Measurements from ENCODE around the gene ZWILCH. TPM values are rescaled to one million over a fixed set of nuclear protein-coding genes. Genes with fewer than 3 reads are reported as not detected.
A peak's percentile ranks its signal among the peaks of the same experiment; 100 is the strongest.

The ZWILCH gene
- total RNA-seq, 2 experiments from 2014 or later, result 28.1 to 28.7 TPM

DNA sequence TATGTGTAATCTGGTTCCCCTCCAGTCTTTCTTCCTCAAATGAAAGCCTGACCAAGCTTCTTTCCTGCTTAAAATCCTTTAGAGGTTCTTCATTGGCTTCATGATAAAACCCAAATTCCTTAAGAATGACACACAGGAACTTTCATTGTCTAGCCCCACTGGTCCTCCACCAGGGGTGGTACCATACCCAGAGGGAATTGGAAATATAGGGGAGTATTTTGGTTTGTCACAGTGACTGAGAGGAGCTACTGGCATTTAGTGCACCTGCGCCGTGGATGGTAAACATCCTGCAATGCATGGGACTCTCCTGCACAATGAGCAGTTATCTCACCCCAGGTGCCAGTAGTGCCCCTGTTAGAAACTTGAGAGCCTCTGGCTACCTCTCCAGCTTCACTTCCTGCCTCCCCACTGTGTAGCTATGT lies 10.8 kb downstream of the ZWILCH start:
- H3K4me1 Mint-ChIP-seq, result peaks cover 3% of the 10 kb centered on the region
- H3K9me3 Mint-ChIP-seq, result no peaks in the 10 kb centered on the region
- peaks cover 22% of the 10 kb centered on the region for H3K36me3 Mint-ChIP-seq
- DNase-seq, result no peak
- H3K27ac Mint-ChIP-seq, result no peak overlapping the region
- POLR2A ChIA-PET, result no interaction called here
- no peak overlapping the region for H3K4me3 Mint-ChIP-seq
- no peaks in the 10 kb centered on the region for H3K27me3 Mint-ChIP-seq
- no peak for ATAC-seq (ENCODE audit: low read depth)

DNA sequence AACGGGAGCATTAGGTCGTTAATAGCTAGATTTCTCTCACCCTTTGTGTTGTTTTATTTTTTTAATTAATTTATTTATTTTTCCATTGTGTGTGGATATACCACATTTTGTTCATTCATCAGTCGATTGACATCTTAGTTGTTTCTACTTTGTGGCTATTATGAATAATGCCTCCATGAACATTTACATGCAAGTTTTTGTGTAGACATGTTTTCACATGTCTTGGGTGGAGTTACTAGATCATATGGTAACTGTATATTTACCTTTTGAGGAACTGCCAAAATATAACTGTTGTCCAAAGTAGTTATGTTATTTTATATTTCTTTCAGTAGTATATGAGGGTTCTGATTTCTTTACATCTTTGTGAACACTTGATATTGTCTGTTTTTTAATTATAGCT lies 18.8 kb downstream of the ZWILCH start:
- H3K4me1 Mint-ChIP-seq, result peaks cover 3% of the 10 kb centered on the region
- H3K9me3 Mint-ChIP-seq, result no peaks in the 10 kb centered on the region
- DNase-seq (no peak), ATAC-seq (ENCODE audit: low read depth) (no peak)
- H3K36me3 Mint-ChIP-seq, result peaks cover 16% of the 10 kb centered on the region
- no peak overlapping the region for H3K4me3 Mint-ChIP-seq
- POLR2A ChIA-PET, result no interaction called here
- no peak overlapping the region for H3K27ac Mint-ChIP-seq
- H3K27me3 Mint-ChIP-seq, result no peaks in the 10 kb centered on the region

DNA sequence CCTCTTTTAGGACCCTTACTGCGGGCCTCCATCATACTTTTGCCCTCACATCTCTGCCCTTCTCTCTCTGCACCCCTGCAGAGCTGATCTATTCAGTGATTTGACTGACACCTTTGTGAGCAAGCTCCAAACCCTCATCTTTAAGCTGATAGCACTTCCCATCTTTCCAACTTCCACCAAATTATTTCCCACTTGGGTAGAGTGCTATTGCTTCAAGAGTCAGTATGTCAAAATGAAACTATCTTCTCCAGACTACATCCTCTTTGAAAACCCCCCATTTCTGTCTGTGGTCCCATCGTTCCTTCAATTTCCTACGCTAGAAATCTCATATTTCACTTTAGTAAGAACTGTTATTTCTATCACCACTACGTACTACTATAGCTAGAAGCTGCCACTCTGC lies 19.7 kb downstream of the ZWILCH start:
- no peak for DNase-seq
- H3K36me3 Mint-ChIP-seq, result peaks cover 20% of the 10 kb centered on the region
- H3K4me3 Mint-ChIP-seq, result no peak overlapping the region
- POLR2A ChIA-PET, result no interaction called here
- H3K27me3 Mint-ChIP-seq, result no peaks in the 10 kb centered on the region
- no peaks in the 10 kb centered on the region for H3K9me3 Mint-ChIP-seq
- H3K4me1 Mint-ChIP-seq, result peaks cover 3% of the 10 kb centered on the region
- ATAC-seq (ENCODE audit: low read depth), result no peak
- H3K27ac Mint-ChIP-seq, result no peak overlapping the region

DNA sequence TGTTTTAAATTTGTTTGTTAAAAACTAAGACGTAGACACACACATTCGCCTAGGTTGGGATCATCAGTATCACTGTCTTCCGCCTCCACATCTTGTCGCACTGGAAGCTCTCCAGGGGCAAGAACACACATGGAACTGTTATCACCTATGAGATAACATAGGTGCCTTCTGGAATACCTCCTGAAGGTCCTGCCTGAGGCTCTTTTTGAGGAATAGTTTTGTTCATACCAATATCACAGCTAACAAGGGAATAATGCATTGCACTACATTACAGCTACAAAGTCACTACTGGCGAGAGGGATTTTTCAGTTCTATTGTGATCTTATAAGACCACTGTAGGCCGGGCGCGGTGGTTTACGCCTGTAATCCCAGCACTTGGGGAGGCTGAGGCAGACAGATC lies 29.9 kb downstream of the ZWILCH start:
- H3K4me3 Mint-ChIP-seq, result no peak overlapping the region
- no peaks in the 10 kb centered on the region for H3K9me3 Mint-ChIP-seq
- no peak overlapping the region for H3K27ac Mint-ChIP-seq
- no peak for DNase-seq
- no peak for ATAC-seq (ENCODE audit: low read depth)
- H3K4me1 Mint-ChIP-seq, result peaks cover 1% of the 10 kb centered on the region
- peaks cover 32% of the 10 kb centered on the region for H3K36me3 Mint-ChIP-seq
- no peaks in the 10 kb centered on the region for H3K27me3 Mint-ChIP-seq
- POLR2A ChIA-PET, result no interaction called here

DNA sequence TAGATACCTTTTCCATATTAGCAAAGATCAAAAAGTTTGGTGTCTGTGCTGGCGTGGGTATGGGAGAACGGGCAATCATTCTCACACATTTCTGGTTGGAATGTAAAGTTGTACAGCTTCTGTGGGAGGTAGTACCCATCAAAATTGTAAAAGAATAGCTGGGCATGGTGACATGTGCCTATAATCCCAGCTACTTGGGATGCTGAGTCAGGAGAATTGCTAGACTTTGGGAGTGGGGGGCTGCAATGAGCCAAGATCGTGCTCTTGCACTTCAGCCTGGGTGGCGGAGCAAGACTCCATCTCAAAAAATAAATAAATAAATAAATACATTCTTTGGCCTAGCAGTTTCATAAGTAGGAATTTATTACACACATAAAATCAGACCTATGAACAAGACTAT lies 37.8 kb downstream of the ZWILCH start:
- DNase-seq, result no peak
- no peak overlapping the region for H3K27ac Mint-ChIP-seq
- H3K36me3 Mint-ChIP-seq, result peaks cover 43% of the 10 kb centered on the region
- no peak for ATAC-seq (ENCODE audit: low read depth)
- POLR2A ChIA-PET, result no interaction called here
- H3K4me1 Mint-ChIP-seq, result peaks cover 1% of the 10 kb centered on the region
- no peaks in the 10 kb centered on the region for H3K9me3 Mint-ChIP-seq
- H3K27me3 Mint-ChIP-seq, result no peaks in the 10 kb centered on the region
- H3K4me3 Mint-ChIP-seq, result no peak overlapping the region

DNA sequence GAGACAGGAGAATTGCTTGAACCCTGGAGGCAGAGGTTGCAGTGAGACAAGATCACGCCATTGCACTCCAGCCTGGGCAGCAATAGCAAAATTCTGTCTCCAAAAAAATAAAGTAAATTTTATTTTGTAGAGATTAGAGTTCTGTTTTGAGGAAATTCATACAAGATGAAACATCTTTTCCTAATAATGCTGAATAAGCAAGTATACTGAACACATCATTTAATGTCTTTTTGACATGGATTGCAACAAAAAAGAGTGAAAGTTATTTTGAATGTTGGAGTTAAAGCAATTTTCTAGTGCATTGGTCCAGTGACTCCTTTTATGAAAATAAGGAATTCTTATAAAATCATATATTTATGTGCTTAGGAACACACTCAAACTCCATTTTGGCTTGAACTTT lies 40.1 kb downstream of the ZWILCH start:
- ATAC-seq (ENCODE audit: low read depth), result no peak
- Mint-ChIP-seq H3K36me3 (peaks cover 37% of the 10 kb centered on the region), H3K4me3 (no peak overlapping the region), H3K9me3 (no peaks in the 10 kb centered on the region), H3K4me1 (no peaks in the 10 kb centered on the region), H3K27ac (no peak overlapping the region), H3K27me3 (no peaks in the 10 kb centered on the region)
- DNase-seq, result no peak
- POLR2A ChIA-PET, result no interaction called here

DNA sequence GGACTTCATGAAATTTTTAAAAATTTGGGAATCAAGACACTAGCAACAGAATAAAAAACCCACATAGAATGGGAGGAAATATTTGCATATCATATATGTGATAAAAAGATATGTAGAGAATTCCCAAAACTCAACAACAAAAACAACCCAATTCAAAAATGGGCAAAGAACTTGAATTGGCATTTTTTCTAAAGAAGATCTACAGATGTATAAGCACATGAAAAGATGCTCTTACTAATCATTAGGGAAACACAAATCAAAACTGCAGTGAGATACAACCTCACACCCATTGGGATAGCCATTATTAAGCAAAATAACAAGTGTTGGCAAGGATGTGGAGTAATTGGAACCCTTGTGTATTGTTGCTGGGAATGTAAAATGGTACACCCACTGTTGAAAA lies 50.6 kb downstream of the ZWILCH start:
- ATAC-seq (ENCODE audit: low read depth) (no peak), DNase-seq (no peak)
- POLR2A ChIA-PET, result no interaction called here
- H3K27me3 Mint-ChIP-seq, result no peaks in the 10 kb centered on the region
- H3K27ac Mint-ChIP-seq, result no peak overlapping the region
- H3K4me3 Mint-ChIP-seq, result no peak overlapping the region
- peaks cover 19% of the 10 kb centered on the region for H3K36me3 Mint-ChIP-seq
- no peaks in the 10 kb centered on the region for H3K4me1 Mint-ChIP-seq
- H3K9me3 Mint-ChIP-seq, result peaks cover 1% of the 10 kb centered on the region

DNA sequence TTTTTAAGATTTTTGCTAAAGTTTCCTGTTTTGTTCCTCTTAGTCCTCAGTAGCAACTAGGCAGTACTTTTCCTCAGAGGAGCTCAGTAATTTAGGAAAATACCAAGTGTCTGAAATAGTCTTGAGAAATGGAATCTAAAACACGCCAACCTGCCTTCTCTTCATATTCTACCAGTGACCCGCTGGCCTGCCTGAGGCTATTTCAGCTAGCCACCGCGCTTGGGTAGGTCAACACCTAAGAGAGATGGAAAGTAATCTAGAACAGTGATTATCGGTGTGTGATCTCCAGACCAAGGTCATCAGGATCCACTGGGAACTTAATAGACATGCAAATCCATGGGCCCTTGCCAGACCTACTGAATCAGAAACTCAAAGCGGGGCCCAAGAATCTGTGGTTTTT lies 53.1 kb downstream of the ZWILCH start:
- Mint-ChIP-seq H3K4me3 (no peak overlapping the region), H3K4me1 (no peaks in the 10 kb centered on the region), H3K27ac (no peak overlapping the region), H3K27me3 (no peaks in the 10 kb centered on the region), H3K36me3 (peaks cover 6% of the 10 kb centered on the region), H3K9me3 (peaks cover 1% of the 10 kb centered on the region)
- DNase-seq (no peak), ATAC-seq (ENCODE audit: low read depth) (no peak)
- POLR2A ChIA-PET, result no interaction called here

DNA sequence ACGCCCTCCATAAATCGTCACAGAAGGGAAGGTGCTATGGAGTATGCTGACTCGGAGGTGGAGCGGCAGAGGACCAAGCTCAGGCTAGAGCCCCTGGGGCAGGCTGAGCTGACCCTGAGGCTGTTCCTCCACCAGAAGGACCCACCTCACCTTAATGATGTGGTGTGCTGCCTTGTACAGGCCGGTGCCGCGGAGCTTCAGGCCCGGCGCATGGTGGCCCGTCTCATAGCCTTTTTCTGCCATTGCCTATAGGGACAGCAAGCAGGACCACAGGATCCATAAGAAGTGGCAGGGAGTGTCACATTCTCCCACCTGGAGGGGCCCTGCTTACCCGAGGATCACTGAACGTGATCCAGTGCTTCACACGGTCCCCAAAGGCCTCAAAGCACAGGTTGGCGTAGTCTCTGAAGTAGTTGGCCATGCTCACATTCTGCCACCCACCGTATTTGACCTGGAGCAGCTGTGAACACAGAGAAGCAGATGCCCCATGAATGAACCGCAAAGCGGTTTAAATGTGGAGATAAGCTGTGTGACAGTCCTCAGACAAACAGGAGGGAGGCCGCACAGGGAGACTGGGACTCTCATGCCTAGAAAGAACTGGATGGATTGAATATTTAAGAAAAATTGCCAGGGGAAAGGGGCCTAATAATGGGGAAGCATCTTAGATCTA lies 55.9 kb downstream of the ZWILCH start:
- POLR2A ChIA-PET, result no interaction called here
- Mint-ChIP-seq H3K9me3 (no peaks in the 10 kb centered on the region), H3K4me3 (no peak overlapping the region), H3K27me3 (no peaks in the 10 kb centered on the region), H3K36me3 (no peaks in the 10 kb centered on the region), H3K4me1 (no peaks in the 10 kb centered on the region), H3K27ac (no peak overlapping the region)
- ATAC-seq (ENCODE audit: low read depth) (no peak), DNase-seq (no peak)

DNA sequence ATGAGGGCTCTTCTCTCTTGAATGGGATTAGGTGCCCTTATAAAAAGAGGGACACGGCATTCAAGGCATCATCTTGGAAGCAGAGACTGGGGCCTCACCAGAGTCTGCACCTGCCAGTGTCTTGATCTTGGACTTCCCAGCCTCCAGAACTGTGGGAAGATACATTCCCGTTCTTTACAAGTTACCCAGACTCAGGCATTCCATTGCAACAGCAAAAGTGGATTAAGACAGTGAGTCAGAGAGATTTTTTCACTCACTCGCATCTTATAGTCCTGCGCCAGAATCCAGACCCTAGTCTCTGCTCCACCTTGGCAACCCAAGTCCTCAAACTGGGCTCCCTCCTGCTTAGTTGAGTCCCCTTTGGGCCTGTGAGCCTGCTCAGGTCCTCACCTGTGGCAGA lies 58.0 kb downstream of the ZWILCH start:
- Mint-ChIP-seq H3K4me1 (peaks cover 10% of the 10 kb centered on the region), H3K27me3 (peaks cover 4% of the 10 kb centered on the region)

DNA sequence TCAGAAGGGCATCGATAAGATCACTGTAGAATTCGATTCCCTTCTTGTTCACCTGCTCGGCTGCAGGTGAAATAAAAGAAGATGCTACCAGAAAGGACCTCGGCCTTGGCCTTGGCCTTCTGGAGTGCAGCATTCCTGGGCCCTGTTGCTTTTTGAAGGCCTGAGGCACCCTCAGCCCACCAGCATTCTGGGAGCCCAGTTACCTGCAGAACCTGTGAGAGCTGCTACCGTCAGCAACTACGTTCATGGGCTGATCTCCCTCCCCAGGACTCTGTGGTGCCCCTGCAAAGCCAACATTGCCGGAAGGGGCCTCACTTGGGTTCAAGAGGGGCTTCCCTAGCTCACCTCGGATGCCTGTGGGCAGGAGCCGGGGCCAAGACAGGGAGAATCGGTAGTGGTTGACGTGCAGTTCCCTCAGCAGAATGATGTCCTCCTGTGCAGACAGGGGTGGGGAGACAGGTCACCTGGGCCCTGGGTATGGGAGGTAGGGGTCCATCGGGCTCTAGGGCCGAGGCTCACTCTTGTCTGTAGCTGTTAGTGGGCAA lies 58.5 kb downstream of the ZWILCH start:
- H3K9me3 Mint-ChIP-seq, result no peaks in the 10 kb centered on the region
- POLR2A ChIA-PET, result no interaction called here

More for the DNA sequence above, 58.0 kb downstream of the ZWILCH start:
- Mint-ChIP-seq H3K4me3 (no peak overlapping the region), H3K9me3 (no peaks in the 10 kb centered on the region), H3K36me3 (no peaks in the 10 kb centered on the region), H3K27ac (no peak overlapping the region)
- DNase-seq (no peak), ATAC-seq (ENCODE audit: low read depth) (no peak)
- POLR2A ChIA-PET, result no interaction called here

DNA sequence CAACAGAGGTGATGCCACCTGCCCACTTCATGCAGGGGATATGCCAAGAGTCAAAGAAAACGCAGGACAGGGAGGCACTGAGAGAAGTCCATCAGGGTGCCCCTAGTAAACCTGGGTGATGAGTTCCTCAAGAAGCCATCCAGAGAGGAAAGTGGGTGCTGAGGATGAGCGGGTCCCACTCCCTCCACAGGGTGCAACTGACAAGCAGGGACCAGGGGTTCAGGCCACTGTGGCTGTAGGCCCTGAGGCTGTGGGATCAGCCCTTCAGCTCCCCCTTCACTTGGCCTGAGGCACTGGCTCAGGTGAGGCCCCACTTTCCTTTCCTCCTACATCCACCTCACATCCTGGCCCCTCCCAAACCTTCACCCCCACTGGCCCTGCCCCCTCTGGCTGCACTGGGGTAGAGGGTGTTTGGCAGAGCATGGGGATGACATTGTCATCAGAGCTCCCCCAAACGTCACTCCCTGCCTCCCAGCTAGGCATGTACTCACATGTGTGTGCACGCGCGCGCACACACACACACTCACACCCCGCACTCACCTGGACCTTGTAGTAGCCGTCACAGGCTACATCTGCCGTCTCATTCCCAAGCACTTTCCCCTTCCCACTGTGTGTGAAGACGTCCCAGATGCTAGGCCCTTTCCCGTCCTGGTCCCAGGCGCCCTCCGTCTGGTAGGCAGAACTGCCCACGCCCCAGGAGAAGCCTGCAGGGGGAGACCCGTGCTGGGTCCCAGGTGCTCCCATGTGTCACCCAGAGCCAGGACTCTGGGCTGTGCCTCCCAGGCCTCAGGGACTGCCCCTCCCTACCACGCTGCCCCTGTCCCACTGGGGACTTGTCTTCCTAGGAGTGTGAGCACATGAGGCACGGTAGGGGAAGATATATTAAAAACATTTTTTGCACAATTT lies 59.3 kb downstream of the ZWILCH start:
- POLR2A ChIA-PET, result no interaction called here
- peaks cover 10% of the 10 kb centered on the region for H3K4me1 Mint-ChIP-seq
- H3K4me3 Mint-ChIP-seq, result no peak overlapping the region
- ATAC-seq (ENCODE audit: low read depth) (no peak), DNase-seq (no peak)
- H3K27me3 Mint-ChIP-seq, result peaks cover 4% of the 10 kb centered on the region
- H3K9me3 Mint-ChIP-seq, result no peaks in the 10 kb centered on the region
- H3K36me3 Mint-ChIP-seq, result no peaks in the 10 kb centered on the region
- no peak overlapping the region for H3K27ac Mint-ChIP-seq

More for the DNA sequence above, 58.5 kb downstream of the ZWILCH start:
- ATAC-seq (ENCODE audit: low read depth) (no peak), DNase-seq (no peak)
- Mint-ChIP-seq H3K36me3 (no peaks in the 10 kb centered on the region), H3K4me3 (no peak overlapping the region), H3K27ac (no peak overlapping the region), H3K4me1 (peaks cover 10% of the 10 kb centered on the region), H3K27me3 (peaks cover 4% of the 10 kb centered on the region)

DNA sequence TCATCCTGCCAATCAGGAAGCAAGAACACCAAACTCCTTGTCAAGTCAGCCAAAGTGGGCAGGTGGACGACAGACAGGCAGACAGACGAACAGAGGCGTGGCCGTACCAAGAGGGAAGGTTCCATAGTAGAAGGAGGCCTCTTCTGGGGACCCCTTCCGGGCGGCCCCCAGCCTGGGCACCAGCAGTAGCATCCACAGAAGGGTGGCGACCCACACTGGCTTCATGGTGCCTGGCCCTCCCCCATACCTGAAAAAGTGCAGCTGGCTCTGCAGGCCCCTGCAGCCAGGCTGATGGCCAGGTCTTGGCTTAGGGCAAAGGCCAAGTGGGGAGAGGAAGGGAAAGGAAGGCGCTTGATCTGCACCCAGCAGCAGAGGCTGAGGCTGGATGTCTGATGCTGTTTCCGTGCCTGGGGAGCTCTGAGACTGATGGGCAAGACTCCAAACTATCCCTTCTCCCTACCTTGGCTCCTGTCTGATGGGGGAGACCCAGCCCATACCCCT lies 60.1 kb downstream of the ZWILCH start:
- H3K27me3 Mint-ChIP-seq, result peaks cover 4% of the 10 kb centered on the region
- DNase-seq, result no peak
- POLR2A ChIA-PET, result no interaction called here
- no peak for ATAC-seq (ENCODE audit: low read depth)
- H3K27ac Mint-ChIP-seq, result no peak overlapping the region
- H3K9me3 Mint-ChIP-seq, result no peaks in the 10 kb centered on the region
- H3K4me3 Mint-ChIP-seq, result no peak overlapping the region
- H3K36me3 Mint-ChIP-seq, result no peaks in the 10 kb centered on the region
- H3K4me1 Mint-ChIP-seq, result peaks cover 10% of the 10 kb centered on the region

DNA sequence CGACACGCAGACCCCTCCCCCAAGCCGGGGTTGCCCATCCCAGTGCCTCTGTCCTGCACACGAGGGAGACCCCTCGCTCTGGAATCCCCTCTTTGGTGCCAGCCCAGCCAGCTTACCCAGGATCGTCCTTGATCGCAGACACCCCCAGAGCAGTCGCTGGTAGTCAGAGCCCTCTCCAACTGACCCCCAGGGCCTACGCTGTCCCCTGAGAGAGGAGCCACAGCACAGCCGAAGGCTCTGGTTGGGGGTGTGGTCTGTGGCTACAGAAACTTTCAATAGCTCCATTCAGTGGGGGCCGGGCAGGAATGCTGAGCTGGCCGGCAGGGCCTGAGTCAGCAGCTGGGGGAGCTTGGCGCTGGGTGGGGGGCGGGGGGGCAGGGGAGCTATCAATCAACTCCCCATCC lies 60.6 kb downstream of the ZWILCH start, which contains the start of gene LCTL:
TSS of gene LCTL (minus strand) at position 258 of the 404 bp plus-strand sequence. CDS start 633 bp downstream, outside the sequence.
- peak within 1 kb of the TSS; percentile 74 for H3K27ac Mint-ChIP-seq
- peaks cover 10% of the 10 kb centered on the region for H3K4me1 Mint-ChIP-seq
- DNase-seq (no peak), ATAC-seq (ENCODE audit: low read depth) (no peak)
- H3K4me3 Mint-ChIP-seq, result peak within 1 kb of the TSS; percentile 46
- POLR2A ChIA-PET, result no interaction called here
- H3K9me3 Mint-ChIP-seq, result no peaks in the 10 kb centered on the region
- peaks cover 4% of the 10 kb centered on the region for H3K27me3 Mint-ChIP-seq
- no peaks in the 10 kb centered on the region for H3K36me3 Mint-ChIP-seq

Measured in activated naive CD8-positive, alpha-beta T cell treated with anti-CD3 and anti-CD28 coated beads, Interleukin-2, amount 10 ng/mL, durations not matched to agents 7 days and 5 days (primary cell).